ENCODE measurements around the gene TMEM134.

The TMEM134 gene

DNA sequence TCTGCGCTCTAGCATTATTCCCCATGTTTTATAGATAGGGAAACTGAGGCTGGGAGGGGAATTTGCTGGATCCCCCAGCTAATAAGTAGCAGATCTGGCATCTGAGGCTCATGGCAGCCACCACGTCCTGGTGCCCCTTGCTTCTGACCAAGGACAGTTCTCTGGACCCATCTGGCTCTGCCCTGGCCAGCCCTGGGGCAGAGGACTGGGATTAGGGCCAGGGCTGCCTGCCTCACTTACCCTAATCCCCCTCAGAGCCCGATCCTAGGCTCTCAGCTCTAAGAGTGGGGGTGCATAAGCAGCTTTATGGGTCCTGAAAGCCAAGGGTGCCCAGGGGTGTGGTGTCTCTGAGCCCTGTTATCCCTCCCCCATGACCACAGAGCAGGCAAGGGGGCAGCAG, 14.0 kb downstream of the TMEM134 start, which contains the start of gene CABP4:
TSS of gene CABP4 (plus strand) at position 301 of the 400 bp plus-strand sequence. CDS start at position 371, 70 bp downstream.
- DNase-seq: no peak

DNA sequence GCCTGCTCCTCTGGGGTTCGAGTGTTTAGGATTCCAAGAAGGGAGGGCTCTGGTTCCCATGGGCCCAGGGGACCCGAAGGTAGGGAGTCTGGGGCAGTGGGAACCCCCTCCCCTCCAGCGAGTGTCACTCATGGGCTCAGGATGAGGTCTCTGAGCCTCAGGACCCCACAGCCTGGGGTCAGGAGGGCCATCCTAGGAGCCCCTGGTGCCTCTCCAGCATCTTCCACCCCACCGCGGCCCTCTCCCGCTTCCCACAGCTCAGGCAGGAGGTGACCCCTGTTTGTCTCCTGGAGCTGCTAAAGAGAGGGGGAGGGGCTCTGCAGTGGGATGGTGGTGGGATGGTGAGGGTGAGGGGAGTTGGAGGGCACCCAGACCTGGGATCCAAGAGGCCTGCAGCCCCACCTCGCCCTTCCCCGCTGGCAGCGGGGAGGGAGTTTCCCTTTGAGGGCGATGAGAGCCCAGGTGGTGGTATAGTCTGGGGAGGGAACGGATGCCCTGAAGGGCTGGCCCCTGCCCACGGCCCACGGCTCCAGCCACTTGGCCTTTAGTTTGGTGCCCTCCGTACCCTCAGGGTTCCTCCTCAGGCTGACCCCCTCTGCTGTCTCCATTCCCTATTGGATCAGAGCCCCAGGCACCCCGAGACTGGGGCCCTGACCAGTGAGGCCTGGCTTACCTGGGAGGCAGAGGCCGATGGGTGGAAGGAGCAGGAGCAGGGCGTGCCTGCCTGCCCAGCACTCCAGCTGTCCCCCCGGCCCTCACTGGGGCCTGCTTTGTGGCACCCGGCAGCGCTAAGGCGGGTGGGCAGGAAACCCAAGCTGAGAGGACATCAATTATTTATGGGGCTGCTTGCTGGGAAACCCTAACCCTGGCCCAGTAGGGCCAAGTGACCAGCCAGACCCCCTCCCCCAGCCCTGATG, 15.0 kb downstream of the TMEM134 start:
- no peak for DNase-seq

DNA sequence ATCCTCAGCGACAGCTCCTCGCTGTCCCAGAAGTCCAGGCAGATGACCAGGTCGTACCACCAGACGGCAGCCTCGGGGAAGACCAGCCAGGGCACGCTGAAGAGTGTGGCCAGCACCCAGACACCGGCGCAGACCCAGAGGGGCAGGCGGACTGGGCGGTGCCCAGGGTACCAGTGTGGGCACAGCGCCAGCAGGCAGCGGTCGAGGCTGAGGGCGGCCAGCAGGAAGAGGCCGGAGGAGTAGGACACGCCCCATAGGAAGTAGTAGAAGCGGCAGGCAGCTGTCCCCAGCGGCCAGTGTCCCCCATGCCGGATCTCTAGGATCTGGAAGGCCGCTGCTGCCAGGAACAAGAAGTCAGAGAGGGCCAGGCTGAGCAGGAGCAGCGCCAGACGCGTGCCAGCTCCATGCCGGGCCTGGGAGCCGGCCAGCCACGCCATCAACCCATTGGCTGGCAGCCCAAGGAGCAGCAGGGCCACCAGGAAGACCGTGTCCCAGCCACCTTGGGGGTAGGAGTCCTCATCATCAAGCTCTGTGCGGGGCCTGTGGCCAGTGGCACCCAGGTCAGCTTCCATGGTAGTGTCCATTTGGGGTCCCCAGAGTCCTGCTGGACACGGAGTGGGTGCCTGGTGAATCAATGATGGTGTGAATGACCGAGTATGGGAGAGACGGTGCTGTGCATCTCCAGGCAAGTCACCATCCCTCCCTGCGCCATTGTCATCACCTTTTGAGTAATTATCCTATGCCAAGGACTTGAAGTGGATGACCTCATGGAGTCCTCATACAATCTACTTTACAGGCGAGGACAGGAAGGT, 16.7 kb downstream of the TMEM134 start, which contains the start of gene GPR152:
TSS of gene GPR152 (minus strand) at position 589 of the 812 bp plus-strand sequence. CDS start at position 584, 5 bp downstream.
- DNase-seq: no peak

DNA sequence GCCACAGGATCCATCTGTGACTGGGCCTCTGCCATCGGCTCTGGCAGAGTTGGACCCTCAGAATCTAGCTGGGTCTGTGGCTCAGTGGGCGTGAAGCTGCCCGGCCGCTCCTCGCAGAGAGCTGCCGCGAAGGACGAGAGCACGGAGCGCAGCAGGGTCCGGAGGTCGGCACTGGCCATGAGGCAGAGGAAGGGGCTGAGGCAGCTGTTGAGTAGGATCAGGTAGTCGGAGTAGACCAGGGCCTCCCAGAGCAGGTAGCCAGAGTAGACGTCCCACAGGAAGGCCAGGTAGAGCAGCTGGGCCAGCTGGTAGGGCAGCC, 17.4 kb downstream of the TMEM134 start:
- no peak for DNase-seq

DNA sequence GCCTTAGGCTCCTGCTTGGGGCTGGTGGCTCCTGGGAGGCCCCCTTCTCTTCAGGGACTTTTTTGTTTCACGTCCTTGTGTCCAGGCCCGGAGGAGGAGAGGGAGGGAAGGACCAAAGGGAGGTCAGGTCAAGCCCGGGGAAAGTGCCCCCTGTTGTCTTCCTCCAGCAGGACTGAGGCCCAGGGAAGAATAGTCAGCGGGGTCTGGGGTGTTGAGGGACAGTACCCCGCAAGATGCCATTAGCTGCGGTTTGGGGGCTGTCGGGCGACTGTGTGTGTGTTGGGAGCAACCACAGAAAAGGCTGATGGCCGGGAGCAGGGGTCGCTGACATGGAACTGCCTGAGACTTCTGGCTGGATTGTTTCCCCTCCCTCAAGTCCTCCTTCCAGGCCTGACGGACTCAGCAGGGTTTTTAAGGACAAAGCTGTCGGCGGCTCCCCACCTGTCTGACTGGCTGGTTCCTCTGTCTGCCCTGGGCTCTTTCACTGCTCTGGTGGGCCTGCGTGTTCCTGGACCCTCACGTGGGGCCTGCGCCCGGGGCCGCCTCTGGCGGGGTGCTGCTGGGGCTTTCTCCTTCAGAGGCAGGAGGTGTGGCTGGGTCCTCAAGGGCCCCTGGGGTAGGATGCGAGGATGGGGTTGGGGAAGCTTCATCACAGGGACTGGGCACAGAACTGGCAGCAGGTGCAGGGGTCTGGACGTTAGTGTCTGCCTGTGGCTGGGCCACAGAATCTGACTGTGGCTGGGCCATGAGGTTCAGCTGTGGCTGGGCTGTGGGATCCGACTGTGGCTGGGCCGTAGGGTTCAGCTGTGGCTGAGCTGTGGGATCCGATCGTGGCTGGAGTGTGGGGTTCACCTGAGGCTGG, 18.0 kb downstream of the TMEM134 start:
- DNase-seq: no peak

DNA sequence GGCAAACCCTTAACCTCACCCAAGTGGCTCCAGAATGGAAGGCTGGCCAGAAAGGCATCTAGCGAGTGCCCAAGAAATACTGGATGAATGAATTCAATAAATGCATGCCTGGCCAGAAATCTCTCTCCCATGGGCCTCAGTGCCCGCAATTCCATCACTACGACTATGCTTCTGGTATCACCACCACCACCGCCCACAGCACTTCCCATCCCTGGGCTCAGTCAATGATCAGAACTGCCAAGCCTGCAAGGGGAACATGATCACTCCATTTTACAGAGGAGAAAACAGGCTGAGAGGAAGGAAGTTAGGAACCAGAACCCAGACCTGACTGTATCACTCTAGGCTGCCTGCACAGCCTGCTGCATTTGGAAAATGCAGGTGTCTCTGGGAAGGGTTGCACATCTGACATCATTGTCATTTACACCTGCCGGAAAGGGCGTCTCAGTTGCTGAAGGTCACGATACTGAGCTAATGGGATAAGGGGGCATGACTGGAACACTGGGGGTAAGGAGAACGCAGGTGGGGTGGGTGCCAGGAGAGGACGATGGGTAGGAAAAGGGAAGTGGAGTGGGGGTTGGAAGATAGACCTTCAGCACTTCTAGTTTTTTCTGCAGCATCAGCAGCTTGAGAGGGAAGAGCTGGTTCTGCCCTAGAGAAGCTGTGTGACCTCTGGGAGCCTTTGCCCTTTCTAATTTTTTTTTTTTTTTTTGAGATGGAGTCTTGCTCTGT, 19.8 kb downstream of the TMEM134 start:
- no peak for DNase-seq

DNA sequence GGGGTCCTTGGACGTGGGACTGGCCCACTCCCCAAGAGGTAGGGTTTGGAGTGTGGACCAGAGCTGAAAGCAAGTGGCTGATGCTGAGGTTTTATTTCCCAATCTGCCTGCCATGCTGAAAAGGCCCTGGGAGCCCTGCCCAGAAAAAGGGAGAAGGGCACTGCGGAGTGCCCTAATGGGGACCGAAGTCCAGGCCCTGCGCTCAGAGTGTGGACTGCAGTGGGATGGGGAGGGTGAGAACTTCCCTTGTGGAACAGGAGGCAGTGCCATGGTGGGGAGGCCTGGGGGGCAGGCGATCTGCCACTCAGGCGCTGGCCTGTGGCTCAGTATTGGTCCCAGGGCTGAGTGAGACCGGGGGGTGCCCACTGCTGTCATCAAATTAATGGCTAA, 20.8 kb downstream of the TMEM134 start:
- DNase-seq: no peak

DNA sequence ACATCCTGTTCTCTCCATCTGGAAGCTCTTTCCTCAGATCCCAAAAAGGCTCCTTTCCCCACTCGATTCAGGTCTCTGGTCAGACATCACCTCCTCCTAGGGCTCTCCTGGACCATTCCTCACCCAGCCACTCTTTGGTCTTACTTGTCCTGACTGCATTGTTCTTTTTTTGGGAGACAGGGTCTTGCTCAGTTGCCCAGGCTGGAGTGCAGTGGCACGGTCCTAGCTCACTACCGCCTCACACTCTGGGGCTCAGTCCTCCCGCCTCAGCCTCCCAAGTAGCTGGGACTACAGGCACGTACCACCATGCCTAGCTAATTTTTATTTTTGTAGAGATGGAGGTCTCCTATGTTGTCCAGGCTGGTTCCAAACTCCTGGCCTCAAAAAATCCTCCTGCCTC, 23.5 kb downstream of the TMEM134 start:
- no peak for DNase-seq

DNA sequence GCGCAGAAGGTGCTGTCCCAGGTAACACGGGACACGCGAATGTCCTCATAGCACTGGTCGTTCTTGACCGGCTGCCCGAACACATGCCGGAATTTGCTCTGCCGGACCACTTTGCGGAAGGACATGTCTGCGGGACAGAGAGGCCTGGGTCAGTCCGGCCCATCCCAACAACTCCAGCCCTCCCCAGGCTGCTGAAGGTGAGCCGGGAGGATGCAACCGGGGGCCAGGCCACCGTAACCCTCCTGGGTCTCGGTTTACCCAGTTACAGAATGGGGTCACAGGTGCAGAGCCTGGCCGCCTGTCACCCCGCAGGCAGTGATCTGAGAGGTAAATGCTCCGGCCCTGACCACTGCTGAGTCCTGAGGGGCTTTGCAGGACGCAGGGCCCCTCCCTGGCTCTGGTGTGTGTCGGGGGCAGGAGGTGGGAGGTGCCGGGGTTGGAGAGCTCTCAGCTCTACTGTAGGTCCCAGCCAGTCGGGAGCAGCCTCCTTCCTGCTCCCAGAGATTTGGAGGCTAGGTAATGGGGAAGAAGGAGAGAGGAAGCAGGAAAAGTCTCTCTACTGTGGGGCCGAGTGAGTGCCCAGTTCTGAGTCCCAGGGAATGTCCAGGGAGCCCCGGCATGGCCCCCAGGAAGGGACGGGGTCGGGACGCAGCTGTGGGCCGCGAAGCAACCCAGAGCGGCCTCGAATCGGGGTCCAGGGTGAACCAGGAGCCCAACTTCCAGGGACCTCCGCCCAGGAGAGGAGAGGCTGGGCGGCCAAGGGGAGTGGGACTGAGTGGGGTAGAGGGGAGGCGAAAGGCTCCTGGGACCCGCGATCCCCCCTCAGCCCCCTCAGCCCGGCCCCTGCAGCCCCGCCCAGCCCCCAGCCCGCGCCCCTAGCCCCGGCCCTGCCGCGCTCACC, 26.3 kb downstream of the TMEM134 start:
- no peak for DNase-seq

DNA sequence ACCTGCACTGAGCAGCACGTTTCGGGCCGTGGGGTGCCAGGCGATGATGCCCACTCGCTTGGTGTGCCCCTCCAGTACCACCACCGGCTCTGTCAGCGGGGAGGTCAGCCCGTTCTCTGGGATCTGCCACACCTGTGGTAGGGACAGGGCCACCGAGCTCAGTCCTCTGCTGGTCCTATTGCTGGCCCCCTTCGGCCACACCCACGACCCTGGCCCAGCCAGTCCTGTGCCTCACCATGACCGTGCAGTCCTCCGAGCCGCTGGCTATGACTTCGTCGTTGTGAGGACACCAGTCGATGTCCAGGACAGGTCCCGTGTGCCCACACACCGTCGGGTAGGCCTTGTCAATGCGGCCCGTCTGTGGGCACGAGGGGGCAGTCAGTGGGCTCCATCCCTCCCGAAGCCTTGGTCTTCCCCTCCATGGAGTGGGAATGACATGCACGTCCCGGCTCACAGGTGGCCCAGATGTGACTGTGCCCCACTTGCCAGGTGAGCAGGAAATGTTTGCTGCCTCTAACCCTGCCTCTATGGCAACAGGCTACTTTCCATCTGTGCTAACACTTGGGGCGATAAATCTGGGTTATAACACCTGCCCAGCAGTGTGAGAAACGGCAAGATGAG, 27.2 kb downstream of the TMEM134 start:
- DNase-seq: no peak

DNA sequence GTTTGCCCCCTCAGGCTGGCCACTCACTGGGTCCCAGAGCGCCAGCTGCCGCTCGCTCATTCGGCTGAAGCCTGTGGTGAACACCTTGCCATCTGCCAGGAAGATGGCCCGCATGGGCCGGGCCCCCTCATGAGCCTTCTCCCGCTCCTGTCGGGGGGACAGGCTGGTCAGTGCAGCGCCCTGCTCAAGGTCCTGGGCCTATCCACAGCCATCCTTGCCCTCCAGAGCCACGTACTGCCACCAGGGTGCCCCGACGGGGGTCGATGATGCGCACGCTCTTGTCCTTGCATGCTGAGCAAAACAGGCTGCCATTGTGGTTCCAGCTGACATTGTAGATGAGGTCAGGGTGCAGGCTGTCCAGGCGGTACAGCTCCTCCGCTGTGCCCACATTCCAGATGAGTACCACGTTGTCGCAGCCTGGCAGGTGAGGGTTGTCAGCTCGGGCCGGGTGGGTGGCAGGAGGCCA, 27.9 kb downstream of the TMEM134 start:
- DNase-seq: no peak

DNA sequence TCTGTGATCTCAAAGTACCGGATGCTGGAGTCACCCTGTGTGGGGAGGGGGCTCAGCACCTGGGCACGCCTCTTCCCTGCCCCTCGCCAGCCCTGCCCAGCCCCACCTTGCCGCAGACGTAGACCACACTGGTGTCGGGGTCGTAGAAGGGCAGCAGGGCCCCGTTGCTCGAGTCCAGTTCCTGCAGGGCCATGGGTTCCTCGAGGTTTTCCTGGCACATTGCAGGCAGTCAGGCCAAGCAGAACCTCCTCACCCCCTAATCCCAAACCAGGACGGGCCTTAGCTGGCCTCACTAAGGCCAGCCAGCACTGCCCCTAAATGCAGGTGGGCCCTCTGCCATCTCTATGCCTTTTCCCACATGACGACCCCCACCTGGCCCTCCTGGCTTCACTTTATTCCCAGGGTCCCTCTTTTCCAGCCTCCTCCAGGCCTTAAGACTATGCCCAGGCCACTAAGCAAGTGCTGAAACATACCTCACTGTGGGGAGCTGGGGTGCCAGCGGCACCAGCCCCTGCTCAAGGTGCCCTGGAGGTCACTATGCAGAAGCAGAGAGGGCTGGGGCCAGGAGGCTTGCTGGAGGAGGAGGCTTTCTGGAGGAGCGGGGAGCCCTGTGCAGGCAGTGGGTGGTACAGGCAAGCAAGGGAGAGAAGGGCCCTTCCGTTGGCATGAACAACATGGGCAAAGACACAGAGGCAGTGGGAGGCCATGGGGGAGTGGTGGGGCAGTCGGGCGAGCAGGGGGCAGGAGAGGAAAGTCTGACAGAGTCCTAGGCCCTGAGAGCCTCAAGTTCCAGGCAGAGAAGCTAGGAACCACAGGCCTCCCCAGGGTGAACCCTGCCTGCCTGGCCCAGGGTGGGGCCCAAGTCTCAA, 28.6 kb downstream of the TMEM134 start:
- no peak for DNase-seq

DNA sequence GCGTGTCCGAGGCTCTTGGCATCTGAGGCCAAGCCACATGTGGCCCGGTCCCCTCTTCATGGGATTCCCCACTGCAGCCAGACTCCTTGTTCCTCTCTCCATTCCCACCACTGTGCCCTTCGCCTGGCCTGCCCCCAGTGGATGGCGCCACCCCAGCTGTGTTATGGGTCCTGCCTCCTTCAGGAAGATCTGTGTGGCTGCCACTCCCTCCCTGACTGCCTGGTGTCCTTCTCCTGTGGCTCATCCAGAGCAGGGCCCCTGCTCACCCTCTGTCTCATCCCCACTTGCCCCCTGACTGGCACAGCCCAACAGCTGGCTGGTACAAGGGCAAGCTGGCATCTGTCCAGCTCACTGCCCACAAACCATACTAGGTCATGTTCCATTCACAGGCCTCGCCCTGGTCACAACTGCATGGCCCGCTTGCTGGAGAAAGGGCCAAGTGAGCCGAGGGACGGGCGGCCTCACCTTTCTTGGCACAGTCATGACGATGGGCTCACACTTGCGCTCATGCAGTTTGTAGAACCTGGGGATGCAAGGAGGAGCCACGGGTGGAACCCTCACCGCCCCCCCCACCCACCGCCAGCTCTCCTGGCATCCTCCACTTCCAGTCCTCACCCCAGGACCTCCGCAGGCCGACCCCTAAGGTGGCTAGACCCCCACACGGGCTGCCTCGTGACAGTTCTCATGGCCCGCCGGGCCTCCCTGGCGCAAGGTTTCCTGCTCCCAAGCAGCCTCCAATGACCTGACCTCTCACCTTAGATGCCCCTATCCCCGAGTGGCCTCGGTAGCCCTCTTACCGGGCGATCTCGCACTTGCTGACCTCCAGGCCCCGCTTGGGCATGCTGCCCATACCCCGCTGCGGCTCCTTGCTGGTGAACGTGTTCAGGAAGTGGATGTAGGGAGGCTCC, 29.5 kb downstream of the TMEM134 start:
- no peak for DNase-seq

DNA sequence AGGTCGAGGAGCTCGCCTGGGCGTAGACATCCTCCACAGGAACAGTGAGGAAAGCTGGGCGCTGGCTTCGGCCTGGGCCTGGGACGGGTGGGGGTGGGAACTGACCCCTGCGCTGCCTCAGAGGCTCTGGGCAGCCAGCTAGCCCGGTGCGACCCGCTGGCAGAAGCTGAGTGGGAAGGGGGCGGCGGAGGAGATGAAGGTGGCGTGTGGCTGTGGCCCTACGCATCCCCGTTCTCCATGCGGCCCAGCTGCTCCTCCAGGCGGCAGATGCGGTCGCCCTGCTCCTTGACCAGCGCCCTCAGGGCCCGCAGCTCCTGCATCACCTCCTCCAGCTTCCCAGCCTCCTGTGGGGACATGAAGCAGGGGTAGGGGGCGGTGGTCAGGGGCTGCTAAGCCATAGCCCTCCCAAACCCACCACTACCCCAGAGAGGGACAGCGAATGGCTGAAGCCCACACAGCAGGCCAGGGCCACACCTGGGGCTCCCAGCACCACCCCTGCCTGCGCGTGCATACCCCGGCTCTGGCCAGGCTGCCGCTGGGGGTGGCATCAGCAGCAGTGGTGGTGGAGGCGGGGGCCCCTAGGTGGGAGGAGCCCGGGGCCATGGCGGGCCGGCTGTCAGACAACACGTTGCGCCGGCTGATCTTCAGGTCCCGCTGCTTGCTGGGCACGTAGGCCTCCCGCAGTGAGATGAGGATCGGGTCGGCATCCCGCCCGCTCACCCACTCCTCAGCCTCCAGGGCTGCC, 30.7 kb downstream of the TMEM134 start:
- DNase-seq: peak; percentile 78

DNA sequence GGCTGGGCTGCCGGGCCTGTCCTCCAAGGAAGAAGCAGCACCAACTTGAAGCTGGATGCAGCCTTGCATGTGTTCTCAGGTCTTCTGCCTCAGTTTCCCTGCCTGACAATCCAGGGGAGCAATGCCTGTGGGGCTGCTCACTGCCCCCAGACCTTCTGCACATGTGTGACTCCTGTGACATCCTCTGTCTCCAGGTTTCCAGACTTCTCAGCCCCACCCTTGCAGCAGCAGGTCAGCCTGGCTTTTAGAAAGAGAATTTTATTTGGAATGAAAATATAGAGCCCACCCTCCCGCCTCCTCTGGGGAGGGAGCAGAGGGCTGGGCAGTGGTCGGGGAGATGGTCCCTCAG, 31.3 kb downstream of the TMEM134 start:
- no peak for DNase-seq

DNA sequence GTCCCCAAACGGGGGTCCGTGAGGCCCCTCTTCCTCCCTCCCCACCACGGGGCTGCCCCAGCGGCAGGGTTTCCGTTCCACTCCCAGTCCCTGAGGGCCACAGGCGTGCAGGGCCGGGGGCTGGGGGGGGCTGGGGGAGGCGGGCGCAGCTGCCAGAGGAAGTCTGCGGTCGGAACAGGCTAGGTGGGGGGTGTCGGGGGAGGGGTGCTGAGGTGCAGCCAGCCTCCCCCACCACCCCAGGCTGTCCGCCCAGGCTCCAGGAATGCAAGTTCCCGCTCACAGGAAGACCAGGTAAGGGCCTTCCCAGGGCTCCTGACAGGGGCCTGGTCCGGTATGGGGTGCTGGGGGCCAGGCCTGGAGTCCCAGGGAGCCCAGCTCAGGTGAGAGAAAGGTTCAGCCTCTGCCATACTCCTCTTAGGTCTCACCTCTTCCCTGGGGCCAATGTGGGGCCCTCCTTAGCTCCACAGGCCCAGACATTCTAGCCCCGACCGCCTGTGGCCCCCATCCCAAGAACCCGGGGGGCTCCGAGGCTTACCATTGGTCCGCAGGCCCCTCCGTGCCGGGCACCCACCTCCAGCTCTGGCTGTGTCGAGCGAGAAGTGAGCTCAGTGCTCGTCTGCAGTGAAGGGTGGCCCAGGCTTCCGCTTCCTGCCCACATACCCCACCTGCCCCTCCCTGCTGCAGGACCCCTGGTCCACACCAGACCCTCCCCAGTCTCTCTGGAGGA, 31.8 kb downstream of the TMEM134 start, which contains the start of gene PTPRCAP:
TSS of gene PTPRCAP (minus strand) at position 601 of the 727 bp plus-strand sequence. CDS start at position 538, 63 bp downstream.
- DNase-seq: no peak

All from activated CD4-positive, CD25-positive, alpha-beta regulatory T cell treated with anti-CD3 and anti-CD28 coated beads, Interleukin-2, amount 50 U/mL, for 72 hours (primary cell).